HEK293 (cell line): ENCODE measurements around the gene SLC4A8.

Experiments
- GLIS1 ChIP-seq: fragments of 450-650 bp; formaldehyde crosslinking; IDR thresholded peaks from 2 replicates; pipeline ENCODE4 v1.5.1; 2016; ENCODE audit warnings: missing biosample characterization, missing genetic modification characterization
- HOXA7 ChIP-seq: sonication (generic); formaldehyde crosslinking; IDR thresholded peaks from 2 replicates; pipeline ENCODE4 v1.8.1; 2022; ENCODE audit warnings: missing genetic modification reagents, borderline replicate concordance
- PRDM4 ChIP-seq: fragments of 450-650 bp; formaldehyde crosslinking; IDR thresholded peaks from 2 replicates; pipeline ENCODE4 v1.5.1; 2017; ENCODE audit warnings: missing biosample characterization, missing genetic modification characterization
- SP7 ChIP-seq: fragments of 450-650 bp; formaldehyde crosslinking; IDR thresholded peaks from 2 replicates; pipeline ENCODE4 v1.5.1; 2016; ENCODE audit warnings: missing biosample characterization, missing genetic modification characterization
- TSHZ1 ChIP-seq: fragments of 450-650 bp; formaldehyde crosslinking; IDR thresholded peaks from 2 replicates; pipeline ENCODE4 v1.5.1; 2016; ENCODE audit warnings: missing biosample characterization, missing genetic modification characterization, borderline replicate concordance
- ZBTB44 ChIP-seq: fragments of 450-650 bp; IDR thresholded peaks from 2 replicates; pipeline ENCODE4 v1.5.1; 2018; ENCODE audit warnings: missing biosample characterization, mild to moderate bottlenecking, missing genetic modification characterization
- ZIC2 ChIP-seq: fragments of 450-650 bp; formaldehyde crosslinking; IDR thresholded peaks from 2 replicates; pipeline ENCODE4 v1.5.1; 2016; ENCODE audit warnings: missing biosample characterization, missing genetic modification characterization
- ZNF10 ChIP-seq: fragments of 450-650 bp; formaldehyde crosslinking; IDR thresholded peaks from 2 replicates; pipeline ENCODE4 v1.5.1; 2017; ENCODE audit warnings: missing biosample characterization, missing genetic modification characterization
- ZNF112 ChIP-seq: fragments of 450-650 bp; formaldehyde crosslinking; IDR thresholded peaks from 2 replicates; pipeline ENCODE4 v1.5.0; 2017; ENCODE audit warnings: missing biosample characterization, missing genetic modification characterization
- ZNF114 ChIP-seq: fragments of 450-650 bp; formaldehyde crosslinking; IDR thresholded peaks from 2 replicates; pipeline ENCODE4 v1.5.0; 2017; ENCODE audit warnings: missing biosample characterization, missing genetic modification characterization
- ZNF138 ChIP-seq: fragments of 450-650 bp; formaldehyde crosslinking; IDR thresholded peaks from 2 replicates; pipeline ENCODE4 v1.5.1; 2016; ENCODE audit warnings: missing biosample characterization, missing genetic modification characterization, borderline replicate concordance
- ZNF174 ChIP-seq: fragments of 450-650 bp; formaldehyde crosslinking; IDR thresholded peaks from 2 replicates; pipeline ENCODE4 v1.5.0; 2017; ENCODE audit warnings: missing biosample characterization, mild to moderate bottlenecking, missing genetic modification characterization
- ZNF19 ChIP-seq: fragments of 450-650 bp; formaldehyde crosslinking; IDR thresholded peaks from 2 replicates; pipeline ENCODE4; 2016; ENCODE audit warnings: missing biosample characterization, missing genetic modification characterization, low read depth
- ZNF2 ChIP-seq: fragments of 450-650 bp; formaldehyde crosslinking; IDR thresholded peaks from 2 replicates; pipeline ENCODE4 v1.5.1; 2016; ENCODE audit warnings: missing biosample characterization, missing genetic modification characterization
- ZNF26 ChIP-seq: fragments of 450-650 bp; formaldehyde crosslinking; IDR thresholded peaks from 2 replicates; pipeline ENCODE4 v1.5.1; 2016; ENCODE audit warnings: missing biosample characterization, missing genetic modification characterization
- ZNF292 ChIP-seq: fragments of 450-650 bp; formaldehyde crosslinking; IDR thresholded peaks from 2 replicates; pipeline ENCODE4 v1.5.1; 2016; ENCODE audit warnings: low read depth, missing biosample characterization, missing genetic modification characterization, borderline replicate concordance
- ZNF341 ChIP-seq: fragments of 450-650 bp; formaldehyde crosslinking; IDR thresholded peaks from 2 replicates; pipeline ENCODE4; 2016; ENCODE audit warnings: low read depth, missing biosample characterization, missing genetic modification characterization
- ZNF391 ChIP-seq: fragments of 450-650 bp; formaldehyde crosslinking; IDR thresholded peaks from 2 replicates; pipeline ENCODE4 v1.5.1; 2016; ENCODE audit warnings: low read depth, missing biosample characterization, missing genetic modification characterization, borderline replicate concordance
- ZNF580 ChIP-seq: fragments of 450-650 bp; formaldehyde crosslinking; IDR thresholded peaks from 2 replicates; pipeline ENCODE4 v1.5.1; 2016; ENCODE audit warnings: missing biosample characterization, missing genetic modification characterization
- ZNF600 ChIP-seq: fragments of 450-650 bp; formaldehyde crosslinking; IDR thresholded peaks from 2 replicates; pipeline ENCODE4 v1.5.1; 2016; ENCODE audit warnings: missing biosample characterization, missing genetic modification characterization
- ZNF639 ChIP-seq: fragments of 450-650 bp; formaldehyde crosslinking; IDR thresholded peaks from 2 replicates; pipeline ENCODE4 v1.5.1; 2016; ENCODE audit warnings: missing biosample characterization, missing genetic modification characterization
- ZNF791 ChIP-seq: fragments of 450-650 bp; formaldehyde crosslinking; IDR thresholded peaks from 2 replicates; pipeline ENCODE4 v1.5.1; 2016; ENCODE audit warnings: missing biosample characterization, missing genetic modification characterization

SLC4A8 gene

GRCh38 chr12:51377099-51377984 is 47.3 kb upstream of the SLC4A8 start (continued):
- no peak for TF ChIP-seq HOXA7
- TF ChIP-seq ZNF639: 0 out of 2 replicates have a peak, but pooled peaks have one; percentile 15
- no peak for TF ChIP-seq ZNF138 (tag by site-specific recombination)
- TF ChIP-seq ZNF19: no peak
- TF ChIP-seq ZNF341: peak; percentile 92
- 0 out of 2 replicates have a peak, but pooled peaks have one; percentile 26 for TF ChIP-seq PRDM4
- TF ChIP-seq ZBTB44 (tag by site-specific recombination): peak; percentile 65
- TF ChIP-seq ZNF292 (tag by site-specific recombination): no peak
- peak; percentile 64 for TF ChIP-seq ZIC2 (tag by site-specific recombination)
- TF ChIP-seq GLIS1 (tag by site-specific recombination): peak; percentile 87
- TF ChIP-seq TSHZ1 (tag by site-specific recombination): 0 out of 2 replicates have a peak, but pooled peaks have one; percentile 33
- peak; percentile 87 for TF ChIP-seq ZNF10
- peak; percentile 55; the same call in 1 of the 2 replicates for TF ChIP-seq ZNF600 (tag by site-specific recombination)
- no peak for TF ChIP-seq ZNF174 (tag by site-specific recombination)
- TF ChIP-seq SP7 (tag by site-specific recombination): peak; percentile 28; the same call in 1 of the 2 replicates
- TF ChIP-seq ZNF391 (tag by site-specific recombination): no peak
- TF ChIP-seq ZNF26: no peak
- no peak for TF ChIP-seq ZNF114
- TF ChIP-seq ZNF2: 0 out of 2 replicates have a peak, but pooled peaks have one; percentile 76
- TF ChIP-seq ZNF791 (tag by site-specific recombination): no peak
- no peak for TF ChIP-seq ZNF112
- peak; percentile 19; the same call in 1 of the 2 replicates for TF ChIP-seq ZNF580 (tag by site-specific recombination)
